HUES48 (cell line): Measurements from ENCODE around the gene RAB11FIP5.
A peak's percentile ranks its signal among the peaks of the same experiment; 100 is the strongest.

Experiments used
- H3K27ac ChIP-seq: one replicate; pipeline ENCODE4 v1.7.0; 2013; ENCODE audit warnings: low read depth, low read length, inconsistent platforms
- H3K27me3 ChIP-seq: 2 replicates; pipeline ENCODE4 v1.6.1; 2013; ENCODE audit warnings: mild to moderate bottlenecking, low read length; ENCODE audit not compliant: control insufficient read depth, insufficient read depth
- H3K36me3 ChIP-seq: 2 replicates; pipeline ENCODE4 v1.6.1; 2013; ENCODE audit warnings: low read length; ENCODE audit not compliant: control insufficient read depth, insufficient read depth
- H3K4me1 ChIP-seq: 2 replicates; pipeline ENCODE4 v1.6.1; 2013; ENCODE audit warnings: mild to moderate bottlenecking, low read length; ENCODE audit not compliant: control insufficient read depth, insufficient read depth
- H3K4me3 ChIP-seq: 2 replicates; pipeline ENCODE4 v1.5.1; 2013; ENCODE audit warnings: mild to moderate bottlenecking, low read depth, low read length
- H3K9ac ChIP-seq: 2 replicates; pipeline ENCODE4 v1.6.1; 2013; ENCODE audit warnings: mild to moderate bottlenecking, low read depth, low read length, moderate library complexity
- H3K9me3 ChIP-seq: 2 replicates; pipeline ENCODE4 v1.6.1; 2013; ENCODE audit warnings: low read length; ENCODE audit not compliant: control insufficient read depth, insufficient read depth

RAB11FIP5 gene, protein sequence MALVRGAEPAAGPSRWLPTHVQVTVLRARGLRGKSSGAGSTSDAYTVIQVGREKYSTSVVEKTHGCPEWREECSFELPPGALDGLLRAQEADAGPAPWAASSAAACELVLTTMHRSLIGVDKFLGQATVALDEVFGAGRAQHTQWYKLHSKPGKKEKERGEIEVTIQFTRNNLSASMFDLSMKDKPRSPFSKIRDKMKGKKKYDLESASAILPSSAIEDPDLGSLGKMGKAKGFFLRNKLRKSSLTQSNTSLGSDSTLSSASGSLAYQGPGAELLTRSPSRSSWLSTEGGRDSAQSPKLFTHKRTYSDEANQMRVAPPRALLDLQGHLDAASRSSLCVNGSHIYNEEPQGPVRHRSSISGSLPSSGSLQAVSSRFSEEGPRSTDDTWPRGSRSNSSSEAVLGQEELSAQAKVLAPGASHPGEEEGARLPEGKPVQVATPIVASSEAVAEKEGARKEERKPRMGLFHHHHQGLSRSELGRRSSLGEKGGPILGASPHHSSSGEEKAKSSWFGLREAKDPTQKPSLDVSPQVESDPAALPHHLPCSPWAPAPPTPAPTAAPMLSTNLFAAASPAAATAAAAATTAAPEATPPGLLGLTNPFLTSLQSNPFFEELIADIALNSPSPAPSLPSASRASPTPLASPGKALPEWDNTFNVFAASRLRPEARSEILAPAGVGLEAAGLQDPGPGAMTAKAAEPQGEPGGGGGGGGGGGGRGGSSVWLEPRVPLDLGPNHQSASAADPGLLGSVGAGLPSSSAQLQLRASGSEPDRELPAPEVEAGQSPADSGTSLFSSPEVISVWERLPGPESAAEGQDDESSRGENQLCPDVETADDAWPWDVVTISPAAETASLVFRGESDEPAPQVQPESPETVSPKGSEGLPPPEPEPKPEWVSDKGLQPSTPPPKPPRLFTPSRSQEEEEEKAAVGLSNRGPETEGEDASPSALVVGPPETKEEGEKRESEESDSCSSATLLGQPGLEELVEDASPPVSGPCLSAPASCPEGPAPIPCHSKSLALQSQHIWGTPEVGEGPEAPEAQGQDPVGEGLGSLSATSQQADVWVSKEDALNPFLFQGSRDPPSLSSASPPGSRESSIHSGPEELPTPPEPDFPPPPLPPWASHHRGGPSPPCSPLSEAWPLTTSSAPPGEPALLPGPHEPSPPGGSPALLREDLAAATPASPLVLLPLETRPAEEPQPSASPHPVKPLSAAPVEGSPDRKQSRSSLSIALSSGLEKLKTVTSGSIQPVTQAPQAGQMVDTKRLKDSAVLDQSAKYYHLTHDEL (N-terminal part only)

DNA sequence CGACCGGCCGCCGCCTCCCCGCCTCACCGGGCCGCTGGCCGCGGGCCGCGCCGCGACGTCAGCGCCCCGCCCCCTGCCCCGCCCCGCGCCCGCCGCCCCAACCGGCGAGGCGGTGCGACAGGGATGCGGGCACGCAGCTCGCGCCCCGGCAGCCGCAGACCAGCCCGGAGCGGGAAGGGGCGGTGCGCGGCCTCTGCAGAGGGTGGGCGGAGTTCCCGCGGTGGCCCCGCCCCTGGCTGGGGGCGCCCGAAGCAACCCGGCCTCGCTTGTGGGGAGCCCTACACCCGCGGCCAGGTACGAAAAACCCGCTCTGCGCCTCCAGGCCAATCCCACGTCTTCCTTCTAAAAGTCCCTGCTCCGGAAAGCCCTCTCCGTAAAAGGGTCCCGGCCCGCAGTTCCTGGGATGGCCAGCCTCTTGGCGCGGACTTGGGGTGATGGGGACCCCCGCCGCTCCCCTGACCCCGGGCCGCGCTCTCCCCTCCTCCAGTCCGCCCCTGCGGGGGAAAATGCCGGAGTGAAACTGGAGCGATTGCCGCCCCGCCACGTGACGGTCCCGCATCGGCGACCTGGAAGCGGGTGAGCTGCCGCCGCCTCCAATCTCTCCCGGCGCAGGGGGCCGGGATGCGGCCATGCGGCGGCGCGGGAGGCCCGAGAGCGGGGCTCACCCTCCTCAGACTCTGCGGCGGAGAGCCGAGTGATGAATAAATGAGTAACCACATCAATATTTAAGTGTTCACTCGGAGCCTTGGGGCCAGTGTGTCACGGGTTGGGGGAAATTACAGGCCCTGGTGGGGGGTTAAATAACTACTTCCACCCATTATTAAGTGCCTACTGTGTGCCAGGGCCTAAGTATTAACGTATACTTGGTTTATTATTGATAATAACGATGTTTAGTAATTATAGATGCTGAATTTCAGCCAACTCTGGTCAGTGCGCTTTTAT lies at the start of gene RAB11FIP5:
TSS of gene RAB11FIP5 (minus strand) at position 36 of the 942 bp plus-strand sequence. CDS start 171 bp downstream, outside the sequence.
- Histone ChIP-seq H3K4me1 (peaks cover 15% of the 10 kb centered on the region), H3K36me3 (no peaks in the 10 kb centered on the region), H3K9ac (peak within 1 kb of the TSS; percentile 59), H3K27me3 (peaks cover 11% of the 10 kb centered on the region), H3K9me3 (no peaks in the 10 kb centered on the region), H3K4me3 (peak within 1 kb of the TSS; percentile 80), H3K27ac (peak within 1 kb of the TSS; percentile 35)

DNA sequence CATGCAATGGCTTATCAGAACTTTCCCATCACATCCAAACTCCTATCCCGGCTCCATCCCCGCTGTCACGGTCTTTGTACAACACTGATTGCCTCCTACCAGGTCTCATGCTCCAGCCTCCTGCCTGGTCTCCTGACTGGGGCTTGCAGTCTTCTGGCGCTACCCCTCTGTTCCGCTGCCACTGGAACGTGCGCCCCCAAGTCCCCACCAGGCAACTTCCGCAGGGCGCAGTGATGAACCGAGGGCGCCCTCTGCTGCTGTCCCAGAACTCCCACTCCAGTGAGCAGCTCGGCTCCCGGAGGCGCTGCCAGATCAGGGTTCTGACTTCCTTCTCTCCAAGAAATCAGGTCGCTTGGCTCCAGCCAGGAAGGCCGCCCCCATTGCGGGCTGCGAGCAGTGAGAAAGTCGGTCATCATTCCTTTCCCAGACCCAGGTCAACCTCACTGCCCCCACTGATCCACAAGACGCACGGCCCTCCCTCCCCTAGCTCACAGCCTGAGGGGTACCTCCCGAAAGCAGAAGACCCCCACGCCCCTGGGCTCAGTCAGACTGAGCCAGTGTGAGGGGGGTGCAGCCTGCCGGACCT lies 43.9 kb upstream of the RAB11FIP5 start:
- no peak overlapping the region for H3K9ac ChIP-seq
- no peaks in the 10 kb centered on the region for H3K36me3 ChIP-seq
- H3K4me3 ChIP-seq = peak overlapping the region; percentile 39; the same call in 1 of the 2 replicates

DNA sequence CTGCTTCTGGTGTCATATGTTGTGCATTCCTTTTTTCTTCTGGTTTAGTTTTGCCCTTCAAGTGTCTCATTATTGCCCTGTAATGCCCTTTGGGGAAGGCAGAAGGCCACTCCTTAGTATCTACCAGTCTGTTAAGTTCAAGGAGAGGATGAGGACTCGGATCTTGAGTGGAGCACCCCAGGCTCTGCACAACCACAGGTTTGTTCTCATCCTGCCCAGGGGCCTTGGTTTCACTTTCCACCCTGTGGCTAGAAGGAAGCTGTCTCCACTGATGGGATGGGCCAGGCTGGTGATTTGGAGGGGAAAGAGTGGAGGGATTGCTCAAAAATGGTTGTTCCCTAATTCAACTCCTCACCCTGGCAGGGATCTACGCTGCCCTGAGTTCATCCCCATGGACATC lies 30.2 kb upstream of the RAB11FIP5 start:
- H3K4me3 ChIP-seq = no peak overlapping the region

More for the DNA sequence above, 43.9 kb upstream of the RAB11FIP5 start:
- Histone ChIP-seq H3K27me3 (peaks cover 9% of the 10 kb centered on the region), H3K4me1 (no peaks in the 10 kb centered on the region), H3K27ac (no peak overlapping the region), H3K9me3 (no peaks in the 10 kb centered on the region)

DNA sequence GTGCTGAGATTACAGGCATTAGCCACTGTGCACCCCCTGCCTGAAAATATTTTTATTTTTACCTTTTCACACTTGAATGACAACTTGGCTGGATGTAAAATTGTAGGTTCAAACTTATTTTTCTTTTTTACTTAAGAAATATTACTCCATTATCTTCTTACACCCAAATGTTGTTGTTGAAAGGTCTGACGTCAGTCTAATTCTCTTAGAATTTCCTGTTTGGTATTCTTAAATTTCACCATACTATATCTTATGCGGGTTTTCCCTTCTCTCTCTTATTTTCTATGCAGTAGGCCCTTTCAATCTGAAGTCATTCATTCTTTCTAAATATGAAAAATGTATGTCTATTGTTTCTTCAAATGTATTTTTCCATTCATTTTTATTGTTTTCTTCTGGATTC lies 29.1 kb upstream of the RAB11FIP5 start:
- no peak overlapping the region for H3K27ac ChIP-seq
- H3K4me3 ChIP-seq = no peak overlapping the region
- H3K27me3 ChIP-seq = no peaks in the 10 kb centered on the region
- no peaks in the 10 kb centered on the region for H3K9me3 ChIP-seq
- no peak overlapping the region for H3K9ac ChIP-seq
- H3K36me3 ChIP-seq = no peaks in the 10 kb centered on the region
- H3K4me1 ChIP-seq = no peaks in the 10 kb centered on the region

More for the DNA sequence above, 30.2 kb upstream of the RAB11FIP5 start:
- Histone ChIP-seq H3K27me3 (no peaks in the 10 kb centered on the region), H3K36me3 (no peaks in the 10 kb centered on the region), H3K9me3 (no peaks in the 10 kb centered on the region), H3K9ac (no peak overlapping the region), H3K27ac (no peak overlapping the region), H3K4me1 (no peaks in the 10 kb centered on the region)

DNA sequence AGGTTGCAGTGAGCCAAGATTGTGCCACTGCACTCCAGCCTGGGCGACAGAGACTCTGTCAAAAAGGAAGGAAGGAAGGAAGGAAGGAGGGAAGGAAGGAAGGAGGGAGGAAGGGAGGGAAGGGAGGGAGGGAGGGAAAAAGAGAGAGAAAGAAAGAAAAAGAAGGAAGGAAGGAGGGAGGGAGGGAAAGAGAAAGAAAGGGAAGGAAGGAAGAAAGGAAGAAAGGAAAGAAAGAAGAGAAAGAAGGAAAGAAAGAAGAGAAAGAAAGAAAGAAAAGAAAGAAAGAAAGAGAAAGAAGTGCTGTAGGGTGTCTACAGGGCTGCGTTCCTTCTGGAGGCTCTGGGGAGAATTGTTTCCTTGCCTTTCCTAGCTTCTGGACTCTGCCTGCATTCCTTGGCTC lies 22.5 kb upstream of the RAB11FIP5 start:
- no peaks in the 10 kb centered on the region for H3K4me1 ChIP-seq
- H3K9me3 ChIP-seq = no peaks in the 10 kb centered on the region
- no peaks in the 10 kb centered on the region for H3K27me3 ChIP-seq
- H3K27ac ChIP-seq = no peak overlapping the region
- H3K9ac ChIP-seq = no peak overlapping the region
- H3K36me3 ChIP-seq = no peaks in the 10 kb centered on the region
- no peak overlapping the region for H3K4me3 ChIP-seq

DNA sequence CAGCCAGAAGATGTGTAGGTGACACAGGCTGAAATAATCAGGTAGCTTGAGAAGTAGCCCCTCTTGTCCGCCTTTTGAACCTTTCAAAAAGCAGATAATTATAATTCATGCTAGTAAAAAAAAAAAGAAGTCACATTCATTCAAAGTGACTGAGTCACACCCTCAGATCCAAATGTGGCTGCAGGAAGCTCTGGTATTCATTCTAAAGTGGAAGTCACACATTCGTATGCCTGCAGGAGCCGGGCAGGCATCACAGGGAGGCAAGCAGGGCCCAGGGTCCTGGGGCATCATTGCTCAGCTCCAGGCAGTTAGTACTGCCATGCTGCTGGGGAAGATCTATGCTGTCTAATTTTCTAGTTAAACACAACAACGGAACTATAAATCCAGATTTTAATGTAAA lies 21.7 kb upstream of the RAB11FIP5 start:
- Histone ChIP-seq H3K27ac (no peak overlapping the region), H3K9ac (no peak overlapping the region), H3K9me3 (no peaks in the 10 kb centered on the region), H3K4me1 (no peaks in the 10 kb centered on the region), H3K27me3 (no peaks in the 10 kb centered on the region), H3K4me3 (no peak overlapping the region), H3K36me3 (no peaks in the 10 kb centered on the region)

DNA sequence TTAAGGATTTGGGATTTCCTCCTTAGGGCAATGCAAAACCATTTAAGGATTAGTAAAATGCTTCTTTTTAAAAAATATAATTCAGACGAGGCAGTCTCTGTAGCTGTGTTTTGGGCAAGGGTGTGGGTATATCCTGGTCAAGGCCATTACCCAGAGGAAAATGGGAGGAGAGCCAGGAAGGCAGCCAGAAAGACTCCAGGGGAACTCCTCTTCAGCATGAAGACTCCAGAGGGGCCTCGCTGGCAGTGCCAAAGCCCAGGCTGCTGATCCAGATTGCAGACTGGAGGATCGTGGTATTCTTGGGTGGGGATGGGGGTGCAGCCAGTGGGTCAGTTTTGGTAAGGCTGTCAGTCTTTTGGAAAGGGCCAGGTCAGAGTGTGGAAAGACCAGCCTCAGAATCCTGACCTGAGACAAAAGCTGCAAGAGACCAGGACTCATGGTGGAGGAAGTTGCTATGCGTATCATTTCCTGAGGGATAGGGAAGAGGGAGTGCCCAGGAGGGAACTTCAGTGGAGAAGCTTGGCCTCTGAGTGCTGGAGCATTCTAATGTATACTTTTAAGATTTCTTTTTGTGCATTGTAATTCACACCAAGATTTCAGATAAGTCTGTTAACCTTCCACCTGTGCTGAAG lies 20.9 kb upstream of the RAB11FIP5 start:
- no peak overlapping the region for H3K9ac ChIP-seq
- H3K9me3 ChIP-seq = no peaks in the 10 kb centered on the region
- no peak overlapping the region for H3K4me3 ChIP-seq
- H3K27me3 ChIP-seq = no peaks in the 10 kb centered on the region
- no peak overlapping the region for H3K27ac ChIP-seq
- H3K4me1 ChIP-seq = no peaks in the 10 kb centered on the region
- no peaks in the 10 kb centered on the region for H3K36me3 ChIP-seq

DNA sequence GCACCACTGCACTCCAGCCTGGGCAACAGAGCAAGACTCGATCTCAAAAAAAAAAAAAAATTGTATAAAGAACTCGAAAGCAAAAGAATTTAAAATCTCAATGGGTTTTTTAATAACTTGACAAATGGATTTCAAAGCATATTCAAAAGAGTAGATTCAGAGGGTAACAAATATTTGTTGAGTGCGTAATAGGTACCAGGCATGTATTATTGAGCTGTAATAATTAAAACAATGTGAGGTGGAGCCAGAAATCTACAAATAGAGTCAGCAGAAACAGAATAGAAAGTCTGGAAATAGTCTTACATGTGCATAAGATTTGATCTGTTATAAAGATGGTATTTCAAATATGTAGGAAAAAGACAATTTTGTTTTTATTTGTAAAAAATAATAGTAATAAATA lies 19.1 kb upstream of the RAB11FIP5 start:
- H3K4me3 ChIP-seq = no peak overlapping the region
- H3K9ac ChIP-seq = no peak overlapping the region
- H3K27ac ChIP-seq = no peak overlapping the region
- H3K36me3 ChIP-seq = no peaks in the 10 kb centered on the region
- no peaks in the 10 kb centered on the region for H3K4me1 ChIP-seq
- no peaks in the 10 kb centered on the region for H3K9me3 ChIP-seq
- no peaks in the 10 kb centered on the region for H3K27me3 ChIP-seq

DNA sequence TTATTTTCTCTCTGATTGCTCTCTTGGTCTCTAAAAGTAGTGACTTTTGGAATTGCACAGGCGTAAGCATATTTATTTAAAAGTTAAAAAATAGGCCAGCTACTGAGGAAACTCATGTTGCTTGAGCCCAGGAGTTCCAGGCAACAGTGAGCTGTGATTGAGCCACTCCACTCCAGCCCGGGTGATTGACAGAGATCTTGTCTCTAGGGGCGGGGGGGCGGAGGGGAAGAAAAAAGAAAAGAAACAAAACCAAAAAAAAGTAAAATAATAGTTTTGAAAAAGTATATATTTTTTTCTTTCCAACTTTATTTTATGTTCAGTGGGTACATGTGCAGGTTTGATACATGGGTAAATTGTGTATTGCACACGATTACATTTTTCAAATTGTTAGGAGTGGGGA lies 18.0 kb upstream of the RAB11FIP5 start:
- no peak overlapping the region for H3K9ac ChIP-seq
- H3K36me3 ChIP-seq = no peaks in the 10 kb centered on the region
- H3K9me3 ChIP-seq = no peaks in the 10 kb centered on the region
- H3K4me1 ChIP-seq = no peaks in the 10 kb centered on the region
- H3K27me3 ChIP-seq = no peaks in the 10 kb centered on the region
- no peak overlapping the region for H3K4me3 ChIP-seq
- H3K27ac ChIP-seq = no peak overlapping the region
